NOMO-1 treated with DMSO at 0.1 percent for 48 hours (cell line): ENCODE results near the gene TMSB15C.
"Not testable (repeated sequence)": the region's sequence is repeated elsewhere in the genome, so short reads cannot be mapped to it uniquely, and the experiment has no call there.

Experiments
- DNase-seq: peaks from one replicate; lab custom pipeline; 2025; ENCODE audit not compliant: unreplicated experiment; lab: John Stamatoyannopoulos, UW

The TMSB15C gene

GRCh38 chrX:104075778-104076445 is at the start of gene TMSB15C:
TSS of gene TMSB15C (minus strand) at chrX:104076236.
- DNase-seq: not testable (repeated sequence)

GRCh38 chrX:104122829-104123228 is 46.8 kb upstream of the TMSB15C start:
- DNase-seq: peak; percentile 30

GRCh38 chrX:104118765-104119164 is 42.7 kb upstream of the TMSB15C start:
- DNase-seq: no peak

- DNase-seq: no peak
These were observed 41.7 kb upstream of the TMSB15C start for GRCh38 chrX:104117759-104118158.

- DNase-seq: peak; percentile 15
These were observed 37.4 kb upstream of the TMSB15C start for GRCh38 chrX:104113222-104113965.

- no peak for DNase-seq
These were observed 36.4 kb upstream of the TMSB15C start, which contains the start of gene ZCCHC18 for GRCh38 chrX:104112326-104112951. TSS of gene ZCCHC18 (plus strand) at chrX:104112523. CDS start at chrX:104114112, 1,589 bp downstream.

GRCh38 chrX:104110491-104111240 is 34.6 kb upstream of the TMSB15C start:
- DNase-seq: not testable (repeated sequence)

GRCh38 chrX:104108955-104109354 is 32.9 kb upstream of the TMSB15C start:
- DNase-seq: no peak

GRCh38 chrX:104105330-104106262 is 29.6 kb upstream of the TMSB15C start:
- DNase-seq: no peak

GRCh38 chrX:104104676-104105075 is 28.6 kb upstream of the TMSB15C start:
- DNase-seq: no peak

GRCh38 chrX:104098919-104099318 is 22.9 kb upstream of the TMSB15C start:
- DNase-seq: no peak

GRCh38 chrX:104098151-104098808 is 22.2 kb upstream of the TMSB15C start:
- peak; percentile 58 for DNase-seq

GRCh38 chrX:104085919-104086318 is 9.9 kb upstream of the TMSB15C start:
- no peak for DNase-seq

- DNase-seq: no peak
These were observed 9.4 kb upstream of the TMSB15C start for GRCh38 chrX:104085477-104085876.

- DNase-seq: no peak
These were observed 8.7 kb upstream of the TMSB15C start for GRCh38 chrX:104084534-104085277.

- no peak for DNase-seq
These were observed 8.0 kb upstream of the TMSB15C start for GRCh38 chrX:104084063-104084462.

GRCh38 chrX:104077854-104078253 is 1.8 kb upstream of the TMSB15C start:
- DNase-seq: not testable (repeated sequence)

GRCh38 chrX:104062636-104063035 is 13.4 kb downstream of the TMSB15C start:
- DNase-seq: not testable (repeated sequence)

GRCh38 chrX:104054956-104055355 is 21.1 kb downstream of the TMSB15C start:
- not testable (repeated sequence) for DNase-seq
